ENCODE results near the gene SGCD.

GRCh38 chr5:156379206-156379605, 52.2 kb downstream of the SGCD start:
- no peak for TF ChIP-seq CTCF (conservative IDR thresholded peaks at IDR 0.05; ENCODE audit: low read length)
- no peak for TF ChIP-seq EZH2phosphoT487 (IDR thresholded peaks at IDR 0.05; ENCODE audit: borderline replicate concordance)

All from Loucy (cell line).